Hypothalamus (tissue), 51 donors: ENCODE data around the gene TMEM119.
"Not testable (repeated sequence)": the region's sequence is repeated elsewhere in the genome, so short reads cannot be mapped to it uniquely, and the experiment has no call there.

Experiments
- DNase-seq, 51 donors: peaks; one replicate each; lab custom pipeline; 2025; lab: John Stamatoyannopoulos, UW

TMEM119 gene

DNA sequence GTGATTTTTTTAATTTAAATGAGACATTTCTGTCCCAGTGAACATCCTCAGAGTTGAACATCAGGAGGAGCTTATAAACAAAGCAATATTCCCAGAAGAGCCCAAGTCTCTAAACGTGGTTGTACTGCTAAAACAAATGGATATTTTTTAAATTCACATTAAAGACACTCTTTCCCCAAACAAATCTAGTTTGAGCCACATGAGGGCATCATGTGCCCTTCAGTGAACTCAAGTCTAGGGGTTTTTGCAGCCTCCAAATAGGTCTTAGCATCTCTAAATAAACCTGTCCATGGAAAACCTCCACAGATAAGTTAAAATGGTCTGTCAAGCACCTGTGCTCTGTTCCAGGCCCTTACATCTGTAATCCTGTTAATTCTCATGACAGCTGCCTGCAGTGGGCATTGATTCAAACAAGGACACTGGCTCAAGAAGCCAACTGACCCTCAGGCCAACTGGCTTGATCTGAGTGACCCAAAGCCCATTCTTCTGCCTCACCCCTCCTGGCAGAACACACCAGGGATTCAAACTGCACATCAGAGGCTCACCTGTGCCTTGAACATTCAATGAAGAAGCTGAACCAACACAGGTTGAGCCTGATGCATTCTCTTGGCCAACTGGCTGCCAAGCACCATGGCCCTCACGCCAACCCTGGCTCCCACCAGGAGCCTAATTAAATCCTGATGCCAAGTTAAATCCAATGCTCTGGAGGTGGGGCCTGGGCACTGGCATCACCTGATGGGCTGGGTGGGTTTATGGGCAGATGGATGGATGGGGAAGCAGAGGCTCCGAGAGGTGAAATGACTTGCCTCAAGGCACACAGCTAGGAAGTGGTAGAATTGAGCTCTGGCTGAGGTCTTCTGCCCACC is 26.9 kb downstream of the TMEM119 start:
- DNase-seq, result peak in 1 of 51 donors; percentile 12

DNA sequence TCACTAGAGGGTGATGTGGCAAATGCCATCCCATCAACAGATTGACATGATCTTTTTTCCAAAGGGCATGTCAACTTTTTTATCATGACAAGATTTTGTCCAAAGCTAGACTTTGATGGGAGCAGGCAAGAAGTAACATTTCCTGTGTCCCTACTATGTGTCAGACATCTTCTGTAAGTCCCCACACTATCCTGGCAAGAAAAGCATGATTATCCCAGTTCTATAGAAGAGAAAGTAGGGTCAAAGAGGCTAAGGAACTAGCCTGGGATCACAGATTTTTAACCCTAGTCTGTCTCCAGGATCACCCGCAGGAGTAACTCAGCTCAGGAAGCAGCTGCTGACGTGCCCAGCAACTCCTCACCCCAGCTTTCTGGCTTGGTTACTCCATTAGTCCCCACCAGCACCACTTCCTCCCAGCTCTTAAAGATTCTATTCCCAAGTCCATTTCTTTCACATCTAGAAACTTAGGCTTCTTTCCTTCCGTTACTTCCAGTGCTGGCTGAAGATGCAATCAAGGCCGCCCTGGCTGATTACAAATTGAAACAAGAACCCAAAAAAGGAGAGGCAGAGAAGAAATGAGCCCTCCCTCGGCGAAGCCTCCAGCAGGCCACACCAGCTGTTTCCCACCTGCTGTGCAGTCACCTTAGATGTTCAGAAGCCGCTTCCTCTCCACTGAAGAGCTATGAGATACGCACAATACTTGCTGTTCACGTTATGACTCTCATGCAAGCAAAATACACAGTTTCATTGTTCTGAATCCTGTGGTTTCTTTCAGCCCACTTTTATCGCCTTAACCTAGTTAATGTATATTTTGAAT is 29.3 kb downstream of the TMEM119 start:
- no peak for DNase-seq

DNA sequence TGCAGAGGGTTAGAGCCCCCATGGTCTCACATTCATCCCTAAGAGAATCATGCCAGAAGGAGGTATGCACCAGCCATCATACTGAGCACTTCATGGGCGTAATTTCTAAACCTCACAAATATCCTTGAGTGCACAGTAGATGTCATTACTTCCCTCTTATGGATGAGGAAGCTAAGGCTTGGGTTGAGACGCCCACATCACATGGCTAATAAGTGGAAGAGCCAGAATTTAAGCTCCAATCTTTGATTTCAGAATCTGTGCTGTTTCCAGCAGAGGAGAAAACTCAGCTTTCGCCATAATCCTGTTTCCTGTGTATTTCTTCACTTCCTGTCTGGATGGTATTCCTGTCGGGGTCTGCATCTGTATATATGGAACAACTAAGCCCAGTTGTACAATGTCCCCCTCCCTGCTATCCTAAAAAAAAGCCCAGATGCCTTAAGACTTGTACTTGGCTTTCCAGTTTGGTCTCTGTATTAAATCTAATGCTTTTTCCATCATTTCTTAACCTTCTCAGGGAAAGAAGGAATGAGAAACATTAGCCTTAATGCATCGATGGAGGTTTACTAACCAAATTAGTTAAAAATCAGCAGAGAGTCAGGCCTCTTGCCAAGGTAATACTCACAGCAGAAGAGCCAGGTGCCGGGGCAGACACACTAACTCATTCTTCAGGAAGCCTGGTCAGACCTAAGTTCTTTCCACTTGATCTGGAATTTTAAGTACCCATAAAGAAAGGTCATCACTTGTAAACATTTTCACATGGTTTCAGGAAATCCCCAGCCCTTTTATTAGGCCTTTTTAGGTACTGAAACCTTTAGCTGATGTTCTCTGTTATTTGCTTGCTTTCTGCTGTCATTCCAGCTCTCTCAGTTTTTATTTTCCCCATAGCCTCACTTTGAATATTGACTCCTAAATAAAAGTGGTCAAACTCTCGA is 30.2 kb downstream of the TMEM119 start:
- no peak for DNase-seq

DNA sequence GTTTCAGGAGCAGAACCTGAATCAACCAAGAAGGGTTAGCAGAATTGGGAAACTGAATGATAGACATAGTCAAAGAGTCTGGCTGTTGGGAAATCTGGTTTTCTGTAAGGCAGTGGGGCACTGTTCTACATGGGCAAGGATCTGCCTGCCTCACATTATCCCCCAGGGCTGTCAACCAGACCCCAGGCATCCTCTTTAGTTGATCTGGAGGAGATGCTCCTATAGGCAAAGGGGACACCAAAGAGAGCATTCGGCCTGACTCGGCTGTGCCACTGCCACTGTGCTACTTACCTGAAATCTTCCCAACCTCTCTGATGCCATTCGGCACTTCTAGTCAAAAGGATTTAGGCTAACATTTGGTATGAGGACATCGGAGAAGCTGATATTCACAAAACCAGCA is 31.4 kb downstream of the TMEM119 start:
- DNase-seq, result no peak

DNA sequence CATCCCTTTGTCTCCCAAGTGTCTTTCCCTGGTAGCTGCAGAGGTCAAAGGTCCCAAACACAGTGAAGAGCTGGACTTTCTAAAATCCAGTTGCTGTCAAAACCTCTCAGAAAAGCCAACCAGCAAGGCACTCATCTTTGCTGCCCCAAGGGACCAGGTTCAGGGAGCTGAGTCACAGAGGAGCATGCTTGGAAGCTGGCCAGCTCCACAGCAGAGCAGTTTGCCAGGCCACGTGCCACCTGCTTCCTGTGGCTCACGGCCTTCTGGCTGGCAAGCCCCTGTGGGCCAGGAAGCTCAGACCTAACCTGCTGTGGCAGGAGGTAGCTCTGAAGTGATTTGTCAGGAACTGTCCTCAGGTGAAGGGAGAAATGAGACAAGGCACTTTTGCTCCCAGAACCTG is 31.9 kb downstream of the TMEM119 start:
- DNase-seq, result peak in 13 of 51 donors; percentile 6 to 54 (median 25)

DNA sequence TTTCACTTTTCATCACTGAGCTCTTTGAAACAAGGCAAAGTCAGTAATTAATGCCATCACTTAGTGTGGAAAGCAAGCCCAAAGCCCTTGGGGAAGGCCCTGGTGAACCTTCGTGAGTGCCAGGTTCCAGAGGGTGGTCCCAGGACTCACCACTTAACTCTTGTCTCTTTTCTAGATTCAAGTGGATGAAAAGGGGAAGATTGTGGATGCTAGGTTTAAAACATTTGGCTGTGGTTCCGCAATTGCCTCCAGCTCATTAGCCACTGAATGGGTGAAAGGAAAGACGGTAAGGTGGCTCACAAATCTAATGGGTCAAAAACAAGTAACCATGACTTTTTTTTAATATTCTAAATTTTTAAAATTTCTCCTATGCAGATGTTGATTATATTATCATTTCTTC is 32.7 kb downstream of the TMEM119 start:
- DNase-seq, result no peak

DNA sequence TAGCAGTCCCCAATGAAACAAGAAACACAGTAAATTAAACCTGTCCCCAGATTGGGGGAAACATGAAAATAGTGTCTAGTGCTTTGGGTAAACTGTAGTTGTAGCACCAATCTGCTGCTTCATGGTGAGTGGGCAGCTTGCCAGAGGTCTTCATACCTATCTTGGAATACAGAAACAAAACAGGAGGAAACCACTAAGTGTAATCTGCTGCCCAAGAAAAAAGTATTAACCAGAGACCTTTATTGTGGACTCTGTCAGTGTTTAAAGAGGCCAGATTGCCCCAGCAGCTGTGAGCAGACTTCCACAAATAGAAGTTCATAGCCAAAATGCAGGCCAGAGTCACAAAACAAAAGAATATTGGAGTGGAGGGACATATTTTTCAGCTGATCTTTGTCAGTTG is 33.2 kb downstream of the TMEM119 start:
- DNase-seq, result no peak

DNA sequence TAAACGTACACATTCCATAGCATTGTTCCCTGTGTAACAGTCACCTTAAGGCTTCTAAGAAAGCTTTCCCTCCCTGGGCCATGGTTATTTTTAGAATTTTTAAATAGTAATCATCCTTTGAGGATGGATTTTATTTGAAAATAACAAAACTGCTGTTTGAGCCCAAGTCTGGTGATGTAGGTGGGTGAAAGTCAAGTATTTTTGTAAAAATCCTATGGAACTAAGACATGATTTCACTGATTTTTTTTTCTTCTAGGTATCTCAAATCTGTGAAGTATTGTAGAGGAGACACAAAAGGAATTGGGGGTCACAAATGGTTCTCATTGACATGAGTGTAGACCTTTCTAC is 34.1 kb downstream of the TMEM119 start:
- DNase-seq, result no peak

DNA sequence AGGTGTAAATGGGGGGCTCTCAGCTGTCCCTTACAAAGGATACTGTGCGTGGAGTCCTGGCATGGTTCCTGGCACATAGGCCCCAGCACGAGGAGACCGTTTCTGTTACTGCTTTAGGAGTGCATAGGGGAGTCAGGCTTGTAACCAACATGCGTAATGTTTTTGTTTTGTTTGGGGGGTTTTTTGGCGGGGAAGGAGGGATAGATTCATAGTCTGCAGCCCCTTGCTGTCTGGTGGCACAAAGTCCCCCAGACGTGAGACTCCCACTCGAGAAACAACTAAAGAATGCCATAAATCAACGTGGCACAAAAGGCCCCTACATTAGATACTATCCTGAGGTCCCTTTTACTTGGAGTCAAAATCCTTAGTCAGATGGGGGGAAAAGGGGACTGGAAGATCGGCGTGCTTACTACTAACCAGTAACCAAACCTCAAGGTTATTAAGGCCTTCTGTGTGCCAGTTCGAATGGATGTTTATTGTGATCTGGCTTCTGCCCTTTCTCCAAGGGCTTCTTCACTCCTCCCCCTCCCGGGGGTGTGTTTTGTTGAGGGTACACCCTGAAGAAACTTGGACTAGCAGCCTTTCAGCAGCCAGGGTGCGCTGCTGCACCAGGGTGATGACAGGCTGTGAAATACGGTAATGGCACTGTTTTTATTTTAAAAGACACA is 34.6 kb downstream of the TMEM119 start:
- peak in 47 of 51 donors; percentile 2 to 86 (median 56) for DNase-seq

DNA sequence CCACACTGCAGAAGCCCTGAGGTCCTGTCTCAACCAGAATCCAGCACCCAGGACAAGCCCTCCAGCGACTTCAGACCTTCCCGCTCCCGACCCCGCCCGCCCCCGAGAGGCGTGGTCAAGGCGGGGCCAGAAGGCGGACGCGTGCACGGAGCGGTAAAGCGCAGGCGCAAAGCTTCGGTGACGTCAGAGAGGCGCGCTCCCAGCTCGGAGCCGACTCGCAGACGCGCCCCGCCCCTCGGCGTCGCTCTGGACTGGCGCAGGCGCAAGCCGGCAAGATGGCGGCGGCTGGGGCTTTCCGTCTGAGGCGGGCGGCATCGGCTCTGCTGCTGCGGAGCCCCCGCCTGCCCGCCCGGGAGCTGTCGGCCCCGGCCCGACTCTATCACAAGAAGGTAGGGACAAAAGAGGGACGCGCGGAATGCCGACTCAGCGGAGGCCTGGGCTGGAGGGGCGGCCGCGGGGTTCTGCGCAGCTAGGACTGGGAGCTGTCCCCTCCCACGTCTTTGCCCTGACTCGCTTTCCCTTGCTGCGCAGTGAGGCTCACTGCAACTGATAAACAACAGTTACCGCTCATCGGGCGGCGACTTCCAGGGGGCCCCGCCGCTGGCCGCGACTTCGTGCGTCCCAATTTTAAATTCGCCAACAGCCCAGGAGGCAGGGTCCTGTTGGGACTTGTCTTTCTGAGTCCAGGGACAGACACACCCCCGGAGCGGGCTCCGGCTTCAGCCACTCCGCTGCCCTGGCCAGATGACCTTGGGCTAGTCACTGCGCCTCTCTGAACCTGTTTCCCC is 35.3 kb downstream of the TMEM119 start, which contains the start of gene ISCU:
TSS of gene ISCU (plus strand) at position 249 of the 788 bp plus-strand sequence. CDS start at position 276, 27 bp downstream.
- DNase-seq, result peak; percentile 74 to 99 (median 96)

DNA sequence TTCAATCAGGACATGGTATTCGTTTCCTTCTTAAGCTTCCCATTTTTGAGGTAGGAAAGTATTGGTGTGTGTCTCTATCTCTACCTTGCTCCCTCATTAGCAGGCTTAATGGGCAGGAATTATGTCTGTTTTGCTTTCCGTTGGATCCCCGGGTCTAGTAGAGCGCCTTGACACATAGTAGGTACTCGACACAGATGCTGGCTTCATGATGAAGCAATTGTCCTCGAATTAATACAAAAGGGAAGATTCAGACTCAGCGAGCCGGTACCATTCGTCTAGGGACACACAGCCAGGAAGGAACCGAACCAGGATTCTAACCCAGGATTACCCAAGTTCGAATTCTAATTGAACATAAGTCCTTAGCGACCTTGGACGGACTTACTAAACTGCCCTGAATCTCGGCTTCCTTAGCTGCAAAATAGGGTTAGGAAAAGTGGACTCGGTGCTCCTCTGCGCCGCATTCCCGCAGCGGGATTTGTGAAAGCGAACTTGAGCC is 36.0 kb downstream of the TMEM119 start:
- no peak for DNase-seq

DNA sequence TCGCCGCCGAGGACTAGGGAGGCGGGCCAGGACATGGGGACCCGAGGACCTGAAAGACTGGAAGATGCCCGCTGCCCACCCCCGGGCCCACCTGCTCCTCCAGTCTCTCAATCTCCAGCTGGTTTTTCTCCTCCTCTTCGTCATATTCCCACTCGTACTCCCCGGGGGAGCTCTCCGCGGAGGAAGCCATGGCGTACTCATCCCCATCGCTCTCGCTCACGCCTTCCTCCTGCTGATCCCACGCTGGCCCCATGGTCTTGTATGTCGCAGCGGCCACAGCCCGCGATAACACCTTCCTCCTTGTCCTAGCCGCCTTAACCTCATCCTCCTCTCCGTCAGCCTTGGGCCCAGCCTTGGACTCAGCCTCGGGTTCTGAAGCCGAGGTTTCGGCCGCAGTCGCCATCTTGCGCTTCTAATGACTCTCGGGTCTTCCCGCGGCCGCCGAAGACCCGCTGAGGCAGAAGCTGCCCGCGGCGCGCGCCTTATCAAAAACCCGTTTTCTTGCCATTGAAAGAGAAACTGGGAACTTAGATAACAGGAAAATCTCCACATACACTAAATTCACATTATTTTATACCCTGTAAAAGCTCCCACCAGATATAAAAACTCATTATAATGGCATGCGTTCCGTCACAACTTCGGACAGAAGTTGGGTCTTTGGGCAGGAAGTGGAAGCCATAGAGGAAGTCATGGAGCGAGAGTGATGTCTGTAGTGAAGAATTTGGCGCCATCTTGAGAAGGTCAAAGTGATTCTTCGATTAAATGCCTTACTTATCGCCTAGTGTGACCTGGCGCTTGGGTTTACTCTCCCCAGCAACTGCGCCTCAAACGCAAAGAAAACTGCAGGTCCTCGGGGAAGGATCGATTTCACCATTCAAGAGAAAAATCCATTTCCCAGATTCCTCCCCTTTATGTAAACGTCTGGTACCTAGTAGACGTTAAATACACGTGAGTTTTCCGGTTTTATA is 36.8 kb downstream of the TMEM119 start, which contains the start of gene SART3:
TSS of gene SART3 (minus strand) at position 422 of the 968 bp plus-strand sequence. CDS start at position 403, 19 bp downstream.
- peak in 50 of 51 donors; percentile 27 to 96 (median 62) for DNase-seq

DNA sequence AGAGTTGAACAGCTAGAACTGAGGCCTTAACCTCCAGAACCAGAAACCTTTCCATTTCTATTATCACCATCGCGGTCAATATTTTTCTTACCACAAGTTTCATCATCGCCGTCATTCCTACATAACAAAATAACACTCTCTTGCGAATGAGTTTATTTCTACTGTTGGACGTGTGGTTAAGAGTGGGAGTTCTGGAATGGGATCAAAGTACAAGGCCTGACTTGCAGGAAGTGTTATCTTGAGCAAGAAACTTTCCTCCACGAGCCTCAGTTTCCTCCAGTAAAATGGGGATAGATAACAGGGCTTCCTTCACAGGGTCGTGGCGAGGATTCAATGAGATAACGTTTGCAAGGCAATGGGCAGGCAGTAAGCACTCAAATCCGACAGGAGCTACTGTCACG is 37.6 kb downstream of the TMEM119 start:
- no peak for DNase-seq

DNA sequence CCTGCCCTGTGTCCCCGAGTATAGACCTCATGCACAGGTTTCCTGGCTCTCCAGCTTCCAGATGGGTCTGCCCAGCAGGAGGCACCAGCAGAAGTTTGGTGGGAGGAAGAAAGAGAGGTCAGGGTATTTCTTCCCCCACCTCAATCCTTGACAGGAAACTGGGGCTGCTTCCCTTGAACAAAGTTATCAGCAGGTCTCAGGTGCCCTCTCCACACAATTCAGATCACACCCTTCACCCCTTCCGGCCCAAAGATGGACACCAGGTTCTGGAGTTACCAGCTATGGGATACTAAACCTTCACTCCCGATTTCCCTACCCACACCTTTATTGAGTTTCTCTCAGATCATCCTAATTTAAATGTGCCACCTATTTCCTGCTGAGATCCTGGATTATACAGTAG is 38.1 kb downstream of the TMEM119 start:
- DNase-seq, result no peak

DNA sequence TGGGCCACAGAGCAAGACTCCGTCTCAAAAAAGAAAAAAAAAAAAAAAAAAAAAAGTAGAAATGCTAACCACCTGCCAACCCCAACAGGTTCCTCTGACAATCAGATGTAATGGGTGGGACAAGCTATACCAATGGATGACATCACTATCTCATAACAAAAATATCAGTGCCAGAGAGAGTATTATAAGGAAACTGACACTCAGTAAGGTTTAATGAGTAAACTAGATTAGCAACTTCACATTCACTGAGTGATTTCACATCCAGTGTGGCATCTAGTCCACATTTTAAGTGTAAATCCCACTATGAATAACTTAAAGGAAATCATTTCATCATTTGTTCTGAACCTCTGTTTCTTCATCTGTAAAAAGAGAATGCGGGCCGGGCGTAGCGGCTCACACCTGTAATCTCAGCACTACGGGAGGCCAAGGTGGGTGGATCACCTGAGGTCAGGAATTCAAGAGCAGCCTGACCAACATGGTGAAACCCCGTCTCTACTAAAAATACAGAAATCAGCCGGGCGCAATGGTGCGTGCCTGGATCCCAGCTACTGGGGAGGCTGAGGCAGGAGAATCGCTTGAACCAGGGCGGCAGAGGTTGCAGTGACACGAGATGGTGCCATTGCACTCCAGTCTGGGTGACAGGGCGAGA is 38.8 kb downstream of the TMEM119 start:
- no peak for DNase-seq

DNA sequence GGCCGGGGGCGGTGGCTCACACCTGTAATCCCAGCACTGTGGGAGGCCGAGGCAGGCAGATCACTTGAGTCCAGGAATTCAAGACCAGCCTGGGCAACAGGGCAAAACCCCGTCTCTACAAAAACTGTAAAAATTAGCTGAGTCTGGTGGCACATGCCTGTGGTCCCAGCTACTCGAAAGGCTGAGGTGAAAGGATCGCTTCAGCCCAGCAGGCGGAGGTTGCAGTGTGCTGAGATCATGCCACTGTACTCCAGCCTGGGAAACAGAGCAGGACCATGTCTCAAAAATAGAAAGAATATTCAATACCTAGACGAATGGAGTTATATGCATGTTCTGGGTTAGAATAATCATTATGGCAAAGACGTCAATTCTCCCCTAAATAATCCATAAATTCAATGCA is 42.5 kb downstream of the TMEM119 start:
- DNase-seq, result not testable (repeated sequence)

DNA sequence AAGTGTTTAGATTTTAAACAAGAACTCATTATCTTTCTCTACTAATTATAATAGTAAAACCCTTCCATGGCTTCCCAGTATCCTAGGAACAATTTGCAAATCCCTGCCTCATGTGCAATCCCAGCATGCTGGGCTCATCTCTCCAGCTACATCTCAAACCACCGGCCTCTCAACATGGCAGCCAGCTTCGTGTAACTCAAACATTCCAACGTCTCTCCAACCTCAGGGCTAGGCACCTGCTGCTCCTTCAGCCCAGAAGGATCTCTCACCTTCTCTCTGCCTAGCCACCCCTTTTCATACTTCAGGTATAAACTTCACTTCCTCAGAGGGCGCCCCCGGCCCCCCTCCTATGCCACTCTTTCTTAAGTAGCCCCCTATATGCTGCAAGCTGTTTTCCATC is 44.1 kb downstream of the TMEM119 start:
- no peak for DNase-seq
